Left forelimb (tissue), 1 donor: Measurements from ENCODE around the gene MAP3K15.
"Not testable (repeated sequence)": the region's sequence is repeated elsewhere in the genome, so short reads cannot be mapped to it uniquely, and the experiment has no call there.

Experiments
- DNase-seq: peaks from one replicate; pipeline ENCODE4 v3.0.0-alpha.2; 2018; ENCODE audit warnings: low spot score

Gene MAP3K15

GRCh38 chrX:19539665-19540064, 24.4 kb upstream of the MAP3K15 start:
- no peak for DNase-seq

- no peak for DNase-seq
These were observed 20.2 kb upstream of the MAP3K15 start for GRCh38 chrX:19535476-19535875.

- no peak for DNase-seq
These were observed 17.4 kb upstream of the MAP3K15 start for GRCh38 chrX:19532709-19533108.

- no peak for DNase-seq
These were observed 2.7 kb upstream of the MAP3K15 start for GRCh38 chrX:19517965-19518364.

GRCh38 chrX:19515615-19516105, 352 bp upstream of the MAP3K15 start:
- no peak for DNase-seq

- no peak for DNase-seq
These were observed 1.9 kb downstream of the MAP3K15 start for GRCh38 chrX:19513383-19513782.

- DNase-seq, result no peak
These were observed 2.3 kb downstream of the MAP3K15 start for GRCh38 chrX:19512961-19513360.

GRCh38 chrX:19512359-19512758, 2.9 kb downstream of the MAP3K15 start:
- no peak for DNase-seq

GRCh38 chrX:19511796-19512195, 3.5 kb downstream of the MAP3K15 start:
- DNase-seq, result not testable (repeated sequence)

- no peak for DNase-seq
These were observed 18.6 kb downstream of the MAP3K15 start for GRCh38 chrX:19496711-19497110.

- no peak for DNase-seq
These were observed 27.6 kb downstream of the MAP3K15 start for GRCh38 chrX:19487520-19488200.

GRCh38 chrX:19479458-19479857, 35.9 kb downstream of the MAP3K15 start:
- no peak for DNase-seq

- DNase-seq, result not testable (repeated sequence)
These were observed 46.9 kb downstream of the MAP3K15 start for GRCh38 chrX:19468383-19468782.

- no peak for DNase-seq
These were observed 52.4 kb downstream of the MAP3K15 start for GRCh38 chrX:19462879-19463278.

- no peak for DNase-seq
These were observed 53.1 kb downstream of the MAP3K15 start for GRCh38 chrX:19462231-19462630.

- DNase-seq, result no peak
These were observed 57.6 kb downstream of the MAP3K15 start for GRCh38 chrX:19457662-19458061.

GRCh38 chrX:19448077-19448476, 67.2 kb downstream of the MAP3K15 start:
- no peak for DNase-seq

GRCh38 chrX:19446397-19446796, 68.9 kb downstream of the MAP3K15 start:
- no peak for DNase-seq

- DNase-seq, result not testable (repeated sequence)
These were observed 69.5 kb downstream of the MAP3K15 start for GRCh38 chrX:19445772-19446171.

GRCh38 chrX:19443869-19444526, 71.3 kb downstream of the MAP3K15 start:
- no peak for DNase-seq

- no peak for DNase-seq
These were observed 74.6 kb downstream of the MAP3K15 start for GRCh38 chrX:19440713-19441112.

- not testable (repeated sequence) for DNase-seq
These were observed 92.6 kb downstream of the MAP3K15 start for GRCh38 chrX:19422661-19423060.

- DNase-seq, result no peak
These were observed 105.0 kb downstream of the MAP3K15 start for GRCh38 chrX:19410259-19410658.

GRCh38 chrX:19403696-19404095, 111.6 kb downstream of the MAP3K15 start:
- DNase-seq, result no peak
